Calu3 (cell line): ENCODE results near the gene ANKRD16. TPM values are rescaled to one million over a fixed set of nuclear protein-coding genes. Genes with fewer than 3 reads are reported as not detected.

ENCODE experiments used
- BruUV-seq: library from RNA; stranded (reverse); fragments of 400-500 nt; replicated peaks from 2 replicates; lab custom pipeline; 2021; lab: Mats Ljungman, UMichigan
- CTCF ChIA-PET: fragments of 300-600 bp; sonication (Branson Sonifier 250); formaldehyde crosslinking; loops from one replicate; lab custom pipeline; 2022; ENCODE audit warnings: antibody characterized with exemption; lab: Charles Lee
- DNase-seq: peaks from one replicate; pipeline ENCODE4 v3.0.0; 2022
- H3K27ac Mint-ChIP-seq: one replicate; pipeline ENCODE4 v1.8.0; 2022; ENCODE audit warnings: mixed read lengths; ENCODE audit not compliant: unreplicated experiment
- H3K27me3 Mint-ChIP-seq: one replicate; pipeline ENCODE4 v1.8.0; 2022; ENCODE audit warnings: mixed read lengths; ENCODE audit not compliant: unreplicated experiment
- H3K36me3 Mint-ChIP-seq: one replicate; pipeline ENCODE4 v1.8.0; 2022; ENCODE audit warnings: mild to moderate bottlenecking, moderate library complexity, mixed read lengths; ENCODE audit not compliant: insufficient read depth, unreplicated experiment
- H3K4me1 Mint-ChIP-seq: one replicate; pipeline ENCODE4 v1.8.0; 2022; ENCODE audit warnings: mild to moderate bottlenecking, low read depth, mixed read lengths; ENCODE audit not compliant: unreplicated experiment
- H3K4me3 Mint-ChIP-seq: one replicate; pipeline ENCODE4 v1.8.0; 2022; ENCODE audit warnings: mild to moderate bottlenecking, low read depth, moderate library complexity, mixed read lengths; ENCODE audit not compliant: unreplicated experiment
- H3K9me3 Mint-ChIP-seq: one replicate; pipeline ENCODE4 v1.8.0; 2022; ENCODE audit warnings: low read depth, mixed read lengths; ENCODE audit not compliant: unreplicated experiment
- intact Hi-C: fragments of 100-400 bp; cut with micrococcal nuclease; formaldehyde crosslinking; loops from one replicate; pipeline ENCODE4 v1.10.0; 2022; ENCODE audit not compliant: unreplicated experiment
- total RNA-seq: library from RNA; stranded (reverse); gene quantifications from 2 replicates; pipeline ENCODE4 v1.2.3, GENCODE V29; 2022
- TF ChIP-seq, protein P1 (sequence below): fragments of 200-600 bp; IDR thresholded peaks from one replicate; pipeline ENCODE4 v1.8.0; 2022; ENCODE audit warnings: antibody characterized with exemption; ENCODE audit not compliant: unreplicated experiment

ANKRD16 gene
- total RNA-seq, 1 experiment from 2014 or later: 8.7 TPM

DNA sequence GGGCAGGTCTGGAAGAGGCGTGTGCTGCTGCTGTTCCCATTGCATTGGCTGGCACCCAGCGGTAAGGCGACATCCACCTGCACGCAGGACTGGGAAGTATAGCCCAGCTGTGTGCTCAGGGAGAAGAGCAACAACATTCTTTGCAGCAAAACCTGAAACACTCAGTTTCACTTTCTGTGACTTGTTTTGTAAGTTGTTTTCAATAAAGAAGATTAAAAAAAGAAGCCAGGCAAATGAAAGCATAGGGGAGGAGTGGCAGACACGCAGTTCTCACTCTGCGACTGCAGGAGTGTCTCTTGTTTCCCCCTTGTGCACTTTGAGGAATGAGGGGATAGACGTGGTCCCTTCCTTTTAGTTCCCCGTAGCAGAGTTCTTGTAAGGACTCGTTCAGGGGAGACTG is 6.1 kb upstream of the ANKRD16 start:
- peaks cover 13% of the 10 kb centered on the region for H3K9me3 Mint-ChIP-seq
- no peak for DNase-seq
- TF ChIP-seq, protein P1, sequence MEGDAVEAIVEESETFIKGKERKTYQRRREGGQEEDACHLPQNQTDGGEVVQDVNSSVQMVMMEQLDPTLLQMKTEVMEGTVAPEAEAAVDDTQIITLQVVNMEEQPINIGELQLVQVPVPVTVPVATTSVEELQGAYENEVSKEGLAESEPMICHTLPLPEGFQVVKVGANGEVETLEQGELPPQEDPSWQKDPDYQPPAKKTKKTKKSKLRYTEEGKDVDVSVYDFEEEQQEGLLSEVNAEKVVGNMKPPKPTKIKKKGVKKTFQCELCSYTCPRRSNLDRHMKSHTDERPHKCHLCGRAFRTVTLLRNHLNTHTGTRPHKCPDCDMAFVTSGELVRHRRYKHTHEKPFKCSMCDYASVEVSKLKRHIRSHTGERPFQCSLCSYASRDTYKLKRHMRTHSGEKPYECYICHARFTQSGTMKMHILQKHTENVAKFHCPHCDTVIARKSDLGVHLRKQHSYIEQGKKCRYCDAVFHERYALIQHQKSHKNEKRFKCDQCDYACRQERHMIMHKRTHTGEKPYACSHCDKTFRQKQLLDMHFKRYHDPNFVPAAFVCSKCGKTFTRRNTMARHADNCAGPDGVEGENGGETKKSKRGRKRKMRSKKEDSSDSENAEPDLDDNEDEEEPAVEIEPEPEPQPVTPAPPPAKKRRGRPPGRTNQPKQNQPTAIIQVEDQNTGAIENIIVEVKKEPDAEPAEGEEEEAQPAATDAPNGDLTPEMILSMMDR: no peak
- H3K4me3 Mint-ChIP-seq: no peak overlapping the region
- peaks cover 32% of the 10 kb centered on the region for H3K36me3 Mint-ChIP-seq
- intact Hi-C loops: no loop called here
- no peak overlapping the region for H3K27ac Mint-ChIP-seq
- no peaks in the 10 kb centered on the region for H3K27me3 Mint-ChIP-seq
- CTCF ChIA-PET: no interaction called here
- no TSS peak for BruUV-seq
- H3K4me1 Mint-ChIP-seq: peaks cover 28% of the 10 kb centered on the region

DNA sequence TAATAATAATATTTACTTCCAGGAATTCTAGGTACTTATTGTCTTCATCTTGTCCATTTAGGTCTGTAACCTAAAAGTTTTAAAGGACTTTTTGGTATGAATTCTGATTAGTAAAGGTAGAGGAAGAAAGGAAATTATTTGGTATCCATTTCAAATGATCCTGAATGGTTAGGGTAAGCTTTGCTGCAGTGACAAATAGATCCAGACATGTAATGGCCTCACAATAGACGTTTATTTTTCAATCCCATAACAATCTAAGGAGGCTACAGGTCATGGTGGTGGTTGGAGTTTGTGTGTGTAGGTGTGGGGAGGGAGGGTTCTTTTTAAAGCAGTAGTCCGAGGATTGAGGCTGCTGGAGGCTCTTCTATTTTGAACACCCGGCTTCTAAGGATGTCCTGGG is 5.7 kb upstream of the ANKRD16 start:
- CTCF ChIA-PET: no interaction called here
- Mint-ChIP-seq H3K27ac (no peak overlapping the region), H3K4me1 (peaks cover 29% of the 10 kb centered on the region), H3K27me3 (no peaks in the 10 kb centered on the region), H3K36me3 (peaks cover 36% of the 10 kb centered on the region), H3K9me3 (peaks cover 13% of the 10 kb centered on the region), H3K4me3 (no peak overlapping the region)
- intact Hi-C loops: no loop called here
- BruUV-seq: no TSS peak
- TF ChIP-seq, protein P1: no peak
- DNase-seq: no peak

DNA sequence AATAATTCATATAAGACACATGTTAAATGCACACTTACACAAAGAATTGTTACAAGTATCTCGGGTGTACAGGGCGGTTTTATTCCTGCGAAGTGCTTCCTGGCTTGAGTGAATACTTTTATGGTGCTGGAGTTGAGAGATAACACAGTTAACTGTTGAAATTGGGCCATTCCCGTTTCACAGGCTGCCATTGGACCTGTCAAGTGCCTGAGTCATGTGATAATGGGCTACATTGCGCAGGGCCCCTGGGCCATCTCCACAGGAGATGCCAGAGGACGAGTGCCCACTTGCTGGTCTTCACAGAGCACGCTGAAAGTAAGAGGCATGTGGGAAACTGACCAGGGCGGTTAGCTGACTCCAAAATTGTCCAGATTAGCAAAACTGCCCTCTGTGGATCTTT is 5.2 kb upstream of the ANKRD16 start:
- peaks cover 13% of the 10 kb centered on the region for H3K9me3 Mint-ChIP-seq
- CTCF ChIA-PET: no interaction called here
- H3K36me3 Mint-ChIP-seq: peaks cover 40% of the 10 kb centered on the region
- no peak overlapping the region for H3K4me3 Mint-ChIP-seq
- intact Hi-C loops: no loop called here
- no peak for DNase-seq
- H3K27me3 Mint-ChIP-seq: no peaks in the 10 kb centered on the region
- TF ChIP-seq, protein P1: no peak
- peaks cover 29% of the 10 kb centered on the region for H3K4me1 Mint-ChIP-seq
- BruUV-seq: no TSS peak
- H3K27ac Mint-ChIP-seq: no peak overlapping the region

DNA sequence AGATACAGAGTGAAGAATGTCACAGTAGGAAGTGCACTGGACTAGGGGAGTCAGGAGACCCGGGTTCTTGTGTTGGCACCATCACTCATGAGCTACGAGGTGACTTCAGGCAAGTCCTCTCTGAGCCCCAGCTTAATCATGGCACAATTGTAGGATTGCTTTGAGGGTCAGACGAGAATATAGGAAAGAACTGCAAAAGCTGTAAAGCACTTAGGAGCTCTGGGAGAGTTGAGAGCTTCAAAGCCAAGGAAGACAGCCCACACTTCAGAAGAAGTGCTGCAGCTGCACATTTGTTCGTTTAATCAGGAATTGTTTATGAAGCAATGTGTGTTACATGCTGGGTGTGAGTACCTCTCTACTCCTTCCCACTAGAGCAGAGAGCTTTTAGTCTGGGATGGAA is 4.7 kb upstream of the ANKRD16 start:
- Mint-ChIP-seq H3K4me3 (no peak overlapping the region), H3K27me3 (no peaks in the 10 kb centered on the region), H3K4me1 (peaks cover 29% of the 10 kb centered on the region), H3K9me3 (peaks cover 13% of the 10 kb centered on the region), H3K36me3 (peaks cover 45% of the 10 kb centered on the region), H3K27ac (no peak overlapping the region)
- intact Hi-C loops: no loop called here
- no TSS peak for BruUV-seq
- CTCF ChIA-PET: no interaction called here
- DNase-seq: no peak
- TF ChIP-seq, protein P1: no peak
